ENCODE results near the gene MEX3D.

MEX3D gene

DNA sequence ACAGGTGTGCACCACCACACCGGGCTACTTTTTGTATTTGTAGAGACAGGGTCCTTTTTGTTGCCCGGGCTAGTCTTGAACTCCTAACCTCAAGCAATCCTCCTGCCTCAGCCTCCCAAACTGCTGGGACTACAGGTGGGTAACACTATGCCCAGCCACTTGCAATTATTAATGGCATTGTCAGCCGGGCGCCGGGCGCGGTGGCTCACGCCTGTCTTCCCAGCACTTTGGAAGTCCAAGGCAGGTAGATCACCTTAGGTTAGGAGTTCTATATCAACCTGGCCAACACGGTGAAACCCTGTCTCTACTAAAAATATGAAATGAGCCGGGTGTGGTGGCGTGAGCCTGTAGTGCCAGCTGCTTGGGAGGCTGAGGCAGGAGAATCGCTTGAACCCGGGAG is 2.7 kb upstream of the MEX3D start:
- H3K36me3 ChIP-seq (ENCODE audit: control insufficient read depth in 2 of 2, insufficient read depth in 2 of 2, low read length in 2 of 2) = no peaks in the 10 kb centered on the region

DNA sequence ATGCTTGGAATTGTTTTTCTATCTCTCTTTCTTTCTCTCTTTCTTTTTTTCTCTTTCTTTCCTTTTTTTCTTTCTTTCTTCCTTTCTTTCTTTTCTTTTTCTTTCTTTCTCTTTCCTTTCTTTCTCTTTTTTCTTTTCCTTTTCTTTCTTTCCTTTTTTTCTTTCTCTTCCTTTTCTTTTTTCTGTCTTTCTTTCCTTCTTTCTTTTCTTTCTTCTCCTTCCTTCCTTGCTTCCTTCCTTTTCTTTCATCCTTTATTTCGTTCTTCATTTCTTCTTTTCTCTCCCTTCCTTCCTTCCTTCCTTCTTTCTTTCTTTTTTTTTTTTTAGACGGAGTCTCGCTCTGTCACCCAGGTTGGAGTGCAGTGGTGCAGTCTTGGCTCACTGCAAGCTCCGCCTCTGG is 1.9 kb upstream of the MEX3D start:
- Histone ChIP-seq H3K36me3 (ENCODE audit: control insufficient read depth in 2 of 2, insufficient read depth in 2 of 2, low read length in 2 of 2) (no peaks in the 10 kb centered on the region), H3K4me3 (ENCODE audit: low read length in 2 of 2) (no peak overlapping the region), H3K27ac (ENCODE audit: low read length) (no peak overlapping the region), H3K4me1 (ENCODE audit: control insufficient read depth, insufficient read depth, low read length) (peaks cover 8% of the 10 kb centered on the region), H3K27me3 (ENCODE audit: control insufficient read depth in 1 of 2, insufficient read depth in 2 of 2, low read length in 2 of 2) (no peaks in the 10 kb centered on the region), H3K9me3 (ENCODE audit: control insufficient read depth in 2 of 2, low read length in 2 of 2) (no peaks in the 10 kb centered on the region), H3K9ac (ENCODE audit: low read length in 2 of 2) (no peak overlapping the region)

More for the DNA sequence above, 2.7 kb upstream of the MEX3D start:
- no peak overlapping the region for H3K4me3 ChIP-seq (ENCODE audit: low read length in 2 of 2)
- H3K4me1 ChIP-seq (ENCODE audit: control insufficient read depth, insufficient read depth, low read length) = peaks cover 8% of the 10 kb centered on the region
- no peaks in the 10 kb centered on the region for H3K9me3 ChIP-seq (ENCODE audit: control insufficient read depth in 2 of 2, low read length in 2 of 2)
- H3K27me3 ChIP-seq (ENCODE audit: control insufficient read depth in 1 of 2, insufficient read depth in 2 of 2, low read length in 2 of 2) = no peaks in the 10 kb centered on the region
- no peak overlapping the region for H3K27ac ChIP-seq (ENCODE audit: low read length)
- H3K9ac ChIP-seq (ENCODE audit: low read length in 2 of 2) = no peak overlapping the region

DNA sequence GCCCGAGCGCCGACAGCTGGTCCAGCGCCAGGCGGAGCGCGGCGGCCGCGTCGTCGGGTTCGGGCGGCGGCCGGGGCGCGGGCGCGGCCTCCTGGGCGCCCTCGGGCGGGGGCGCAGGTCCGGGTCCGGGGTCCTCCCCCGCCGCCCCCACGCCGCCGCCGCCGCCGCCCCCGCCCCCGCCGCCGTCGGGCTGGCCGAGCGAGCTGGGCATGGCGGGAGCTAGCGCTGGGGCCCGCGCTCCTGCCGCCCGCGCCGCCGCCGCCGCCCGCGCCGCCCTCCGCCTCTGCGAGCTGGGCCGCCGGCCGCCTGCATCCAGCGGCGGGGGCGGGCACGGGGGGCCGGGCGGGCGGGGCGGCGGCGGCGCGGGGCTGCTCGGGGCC is 287 bp downstream of the MEX3D start:
- Histone ChIP-seq H3K27ac (ENCODE audit: low read length) (no peak overlapping the region), H3K4me1 (ENCODE audit: control insufficient read depth, insufficient read depth, low read length) (peaks cover 8% of the 10 kb centered on the region), H3K27me3 (ENCODE audit: control insufficient read depth in 1 of 2, insufficient read depth in 2 of 2, low read length in 2 of 2) (no peaks in the 10 kb centered on the region), H3K36me3 (ENCODE audit: control insufficient read depth in 2 of 2, insufficient read depth in 2 of 2, low read length in 2 of 2) (no peaks in the 10 kb centered on the region), H3K4me3 (ENCODE audit: low read length in 2 of 2) (peak overlapping the region in 1 of 2 donors; percentile 76), H3K9me3 (ENCODE audit: control insufficient read depth in 2 of 2, low read length in 2 of 2) (no peaks in the 10 kb centered on the region), H3K9ac (ENCODE audit: low read length in 2 of 2) (no peak overlapping the region)

DNA sequence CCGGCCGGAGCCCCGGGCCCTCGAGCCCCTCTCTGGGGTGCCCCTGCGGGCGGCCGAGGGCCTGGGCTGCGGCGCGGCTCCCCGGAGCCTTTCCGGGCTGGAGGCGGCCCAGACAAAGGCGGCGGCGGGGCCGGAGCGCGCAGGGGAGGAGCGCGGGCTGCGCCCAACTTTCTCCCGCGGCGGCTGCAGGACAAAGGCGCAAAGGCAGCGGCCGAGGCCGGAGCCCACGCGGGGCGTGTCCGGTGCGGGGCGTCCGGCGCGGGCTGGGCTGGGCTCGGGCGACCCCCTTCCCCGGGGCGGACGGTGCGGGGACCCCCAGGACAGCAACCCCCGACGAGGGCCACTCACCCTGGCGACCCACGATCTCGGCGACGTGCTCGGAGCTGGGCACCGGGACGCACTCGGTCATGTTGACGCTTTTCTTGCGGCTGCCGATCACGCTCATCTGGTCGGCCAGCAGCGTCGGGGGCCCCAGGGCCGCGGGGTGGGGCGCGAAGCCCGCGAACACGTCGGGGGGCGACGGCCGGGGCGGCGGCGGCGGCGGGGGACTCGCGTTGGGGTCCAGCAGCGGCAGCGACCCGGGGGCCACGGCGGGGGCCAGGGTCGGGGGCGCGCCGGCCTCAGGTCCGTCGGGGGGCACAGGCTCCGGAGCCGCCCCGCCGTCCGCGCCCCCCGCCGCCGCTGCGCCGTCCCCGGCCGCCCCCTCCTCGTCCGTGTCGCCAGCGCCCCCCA is 843 bp downstream of the MEX3D start:
- Histone ChIP-seq H3K4me3 (ENCODE audit: low read length in 2 of 2) (peak overlapping the region; percentile 46 to 76), H3K4me1 (ENCODE audit: control insufficient read depth, insufficient read depth, low read length) (peaks cover 8% of the 10 kb centered on the region)

DNA sequence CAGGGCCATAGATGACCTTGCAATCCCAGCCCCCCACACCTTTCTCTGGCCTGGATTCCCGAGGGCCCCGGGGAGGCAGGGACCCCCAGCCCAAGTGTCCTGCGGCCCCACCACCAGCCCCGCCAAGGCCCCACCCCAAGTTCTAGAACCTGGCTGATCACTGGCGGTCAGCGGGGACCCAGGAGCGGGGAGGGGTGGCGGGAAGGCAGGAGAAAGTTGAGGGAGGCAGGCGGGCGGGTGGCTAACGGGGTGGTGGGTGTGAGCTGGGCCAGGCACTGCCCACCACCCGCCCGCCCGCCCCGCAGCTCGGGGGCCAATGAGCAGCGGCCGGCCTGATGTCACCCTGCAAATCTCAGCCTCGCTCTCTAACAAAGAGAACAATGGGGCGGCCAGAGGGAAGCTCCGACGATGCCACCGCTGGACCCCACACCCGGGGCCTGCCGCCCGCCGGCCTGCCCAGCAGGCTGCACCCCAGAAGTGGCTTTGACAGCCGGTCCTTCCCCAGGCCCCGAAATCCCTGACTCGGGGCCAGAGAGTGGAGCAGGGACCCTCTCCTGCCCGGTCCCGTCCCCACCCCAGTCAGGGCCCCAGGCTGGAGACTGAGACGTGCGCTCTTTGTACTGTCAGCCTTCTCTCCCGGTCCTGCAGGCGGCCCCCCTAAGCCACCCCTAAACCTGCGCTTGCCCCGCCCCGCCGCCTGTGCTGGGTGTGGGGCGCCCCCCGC is 1.6 kb downstream of the MEX3D start:
- Histone ChIP-seq H3K4me1 (ENCODE audit: control insufficient read depth, insufficient read depth, low read length) (peaks cover 8% of the 10 kb centered on the region), H3K27ac (ENCODE audit: low read length) (peak overlapping the region; percentile 41), H3K36me3 (ENCODE audit: control insufficient read depth in 2 of 2, insufficient read depth in 2 of 2, low read length in 2 of 2) (no peaks in the 10 kb centered on the region), H3K4me3 (ENCODE audit: low read length in 2 of 2) (peak overlapping the region; percentile 55 to 76), H3K9ac (ENCODE audit: low read length in 2 of 2) (peak overlapping the region; percentile 38 to 60), H3K27me3 (ENCODE audit: control insufficient read depth in 1 of 2, insufficient read depth in 2 of 2, low read length in 2 of 2) (no peaks in the 10 kb centered on the region), H3K9me3 (ENCODE audit: control insufficient read depth in 2 of 2, low read length in 2 of 2) (no peaks in the 10 kb centered on the region)

More for the DNA sequence above, 843 bp downstream of the MEX3D start:
- Histone ChIP-seq H3K27me3 (ENCODE audit: control insufficient read depth in 1 of 2, insufficient read depth in 2 of 2, low read length in 2 of 2) (no peaks in the 10 kb centered on the region), H3K9ac (ENCODE audit: low read length in 2 of 2) (peak overlapping the region in 1 of 2 donors; percentile 36), H3K9me3 (ENCODE audit: control insufficient read depth in 2 of 2, low read length in 2 of 2) (no peaks in the 10 kb centered on the region), H3K36me3 (ENCODE audit: control insufficient read depth in 2 of 2, insufficient read depth in 2 of 2, low read length in 2 of 2) (no peaks in the 10 kb centered on the region), H3K27ac (ENCODE audit: low read length) (peak overlapping the region; percentile 41)

DNA sequence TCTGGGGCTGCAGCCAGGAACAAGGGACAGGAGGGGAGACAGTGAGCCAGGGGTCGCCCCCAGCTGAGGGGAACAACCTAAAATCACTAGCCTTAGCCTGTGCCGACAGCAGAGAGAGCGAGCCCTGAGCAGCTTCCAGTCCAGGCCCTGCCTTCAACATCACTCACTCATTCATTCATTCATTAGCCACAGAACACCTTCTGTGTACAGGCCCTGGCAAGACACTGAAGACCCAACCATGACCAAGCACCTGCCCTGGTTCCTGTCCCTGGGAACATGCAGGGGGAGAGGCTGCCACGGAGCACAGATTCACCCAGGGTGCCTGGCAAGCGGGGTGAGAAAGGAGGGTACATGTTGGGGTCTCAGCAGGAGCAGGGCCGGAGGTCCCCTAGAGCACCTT is 4.9 kb downstream of the MEX3D start:
- H3K9ac ChIP-seq (ENCODE audit: low read length in 2 of 2) = no peak overlapping the region
- no peaks in the 10 kb centered on the region for H3K36me3 ChIP-seq (ENCODE audit: control insufficient read depth in 2 of 2, insufficient read depth in 2 of 2, low read length in 2 of 2)
- no peak overlapping the region for H3K4me3 ChIP-seq (ENCODE audit: low read length in 2 of 2)
- H3K9me3 ChIP-seq (ENCODE audit: control insufficient read depth in 2 of 2, low read length in 2 of 2) = no peaks in the 10 kb centered on the region
- H3K27me3 ChIP-seq (ENCODE audit: control insufficient read depth in 1 of 2, insufficient read depth in 2 of 2, low read length in 2 of 2) = no peaks in the 10 kb centered on the region
- H3K27ac ChIP-seq (ENCODE audit: low read length) = no peak overlapping the region
- peaks cover 3% of the 10 kb centered on the region for H3K4me1 ChIP-seq (ENCODE audit: control insufficient read depth, insufficient read depth, low read length)

DNA sequence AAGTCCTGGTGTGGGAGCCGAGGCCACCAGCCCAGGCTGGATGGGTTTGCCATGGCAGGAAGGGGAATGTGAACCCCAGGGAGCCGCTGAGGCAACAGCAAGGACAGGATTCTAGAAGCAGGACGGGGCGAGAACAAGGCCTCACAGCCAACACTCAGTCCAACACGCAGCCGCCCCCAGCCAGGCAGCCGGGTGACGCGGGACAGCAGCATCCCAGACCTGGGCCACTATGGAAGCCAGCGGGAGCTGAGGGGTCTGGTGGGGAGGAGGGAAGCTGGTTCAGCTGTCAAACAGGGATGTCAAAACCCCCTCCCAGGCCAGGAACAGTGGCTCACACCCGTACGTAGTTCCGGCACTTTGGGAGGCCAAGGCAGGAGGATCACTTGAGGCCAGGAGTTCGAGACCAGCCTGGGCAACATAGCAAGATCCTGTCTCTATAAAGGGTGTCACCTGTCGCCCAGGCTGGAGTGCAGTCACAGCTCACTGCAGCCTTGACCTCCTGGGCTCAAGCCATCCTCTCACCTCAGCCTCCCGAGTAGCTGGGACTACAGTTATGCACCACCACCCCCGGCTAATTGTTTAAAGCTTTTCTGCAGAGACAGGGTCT is 6.8 kb downstream of the MEX3D start:
- Histone ChIP-seq H3K9me3 (ENCODE audit: control insufficient read depth in 2 of 2, low read length in 2 of 2) (no peaks in the 10 kb centered on the region), H3K36me3 (ENCODE audit: control insufficient read depth in 2 of 2, insufficient read depth in 2 of 2, low read length in 2 of 2) (no peaks in the 10 kb centered on the region), H3K27me3 (ENCODE audit: control insufficient read depth in 1 of 2, insufficient read depth in 2 of 2, low read length in 2 of 2) (no peaks in the 10 kb centered on the region), H3K4me3 (ENCODE audit: low read length in 2 of 2) (no peak overlapping the region), H3K27ac (ENCODE audit: low read length) (no peak overlapping the region), H3K9ac (ENCODE audit: low read length in 2 of 2) (no peak overlapping the region), H3K4me1 (ENCODE audit: control insufficient read depth, insufficient read depth, low read length) (peaks cover 3% of the 10 kb centered on the region)

DNA sequence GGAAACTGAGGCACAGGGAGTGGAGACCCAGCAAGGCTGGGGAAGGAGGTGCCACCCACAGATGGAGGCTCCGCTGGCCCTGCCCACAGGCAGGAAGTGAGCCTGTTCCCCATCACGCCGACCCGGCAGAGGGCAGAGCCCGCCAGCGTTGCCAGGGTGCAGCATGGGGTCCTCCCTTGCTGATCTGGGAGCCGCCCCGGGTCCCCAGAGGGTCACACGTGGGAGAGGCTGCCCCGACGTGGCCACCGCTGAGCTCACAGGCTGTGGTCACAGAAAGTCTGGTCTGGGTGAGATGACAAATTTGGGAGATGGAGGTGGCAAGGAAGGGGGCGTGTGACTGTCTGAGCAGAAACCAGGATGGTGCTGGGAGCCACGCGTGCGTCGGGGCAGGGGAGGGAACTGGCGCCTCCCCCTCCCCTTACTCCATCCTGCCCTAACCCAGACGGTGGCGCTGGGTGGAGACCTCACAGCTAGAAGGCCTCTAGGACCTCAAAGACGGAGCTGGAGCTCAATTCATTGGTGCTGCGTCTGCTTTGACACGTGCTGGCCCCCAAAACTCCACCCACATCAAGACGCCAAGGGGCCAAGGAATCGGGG is 7.7 kb downstream of the MEX3D start:
- Histone ChIP-seq H3K9ac (ENCODE audit: low read length in 2 of 2) (no peak overlapping the region), H3K27ac (ENCODE audit: low read length) (no peak overlapping the region), H3K27me3 (ENCODE audit: control insufficient read depth in 1 of 2, insufficient read depth in 2 of 2, low read length in 2 of 2) (no peaks in the 10 kb centered on the region), H3K9me3 (ENCODE audit: control insufficient read depth in 2 of 2, low read length in 2 of 2) (no peaks in the 10 kb centered on the region), H3K4me1 (ENCODE audit: control insufficient read depth, insufficient read depth, low read length) (no peaks in the 10 kb centered on the region), H3K36me3 (ENCODE audit: control insufficient read depth in 2 of 2, insufficient read depth in 2 of 2, low read length in 2 of 2) (no peaks in the 10 kb centered on the region), H3K4me3 (ENCODE audit: low read length in 2 of 2) (no peak overlapping the region)

DNA sequence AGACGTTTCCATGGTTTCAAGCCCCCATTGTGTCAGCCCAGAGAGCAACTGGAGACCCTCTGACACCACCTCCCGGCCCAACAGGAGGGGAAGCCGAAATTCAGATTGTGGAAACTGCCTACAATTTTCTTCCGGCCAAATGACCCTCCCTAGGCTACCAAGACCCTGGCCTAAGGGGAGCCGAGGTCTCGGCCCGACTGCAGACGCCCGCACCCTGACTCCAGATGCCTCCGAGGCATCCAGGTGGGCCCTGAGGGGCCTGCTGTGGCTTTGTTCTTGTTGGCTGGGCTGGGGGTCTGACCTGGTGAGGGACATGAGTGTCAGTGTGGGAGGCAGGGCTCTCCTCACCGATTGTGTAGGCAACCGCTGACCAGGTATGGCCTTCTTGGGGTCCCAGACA is 9.6 kb downstream of the MEX3D start:
- Histone ChIP-seq H3K27me3 (ENCODE audit: control insufficient read depth in 1 of 2, insufficient read depth in 2 of 2, low read length in 2 of 2) (no peaks in the 10 kb centered on the region), H3K4me3 (ENCODE audit: low read length in 2 of 2) (no peak overlapping the region), H3K9ac (ENCODE audit: low read length in 2 of 2) (no peak overlapping the region), H3K27ac (ENCODE audit: low read length) (no peak overlapping the region), H3K9me3 (ENCODE audit: control insufficient read depth in 2 of 2, low read length in 2 of 2) (no peaks in the 10 kb centered on the region), H3K4me1 (ENCODE audit: control insufficient read depth, insufficient read depth, low read length) (no peaks in the 10 kb centered on the region), H3K36me3 (ENCODE audit: control insufficient read depth in 2 of 2, insufficient read depth in 2 of 2, low read length in 2 of 2) (no peaks in the 10 kb centered on the region)

DNA sequence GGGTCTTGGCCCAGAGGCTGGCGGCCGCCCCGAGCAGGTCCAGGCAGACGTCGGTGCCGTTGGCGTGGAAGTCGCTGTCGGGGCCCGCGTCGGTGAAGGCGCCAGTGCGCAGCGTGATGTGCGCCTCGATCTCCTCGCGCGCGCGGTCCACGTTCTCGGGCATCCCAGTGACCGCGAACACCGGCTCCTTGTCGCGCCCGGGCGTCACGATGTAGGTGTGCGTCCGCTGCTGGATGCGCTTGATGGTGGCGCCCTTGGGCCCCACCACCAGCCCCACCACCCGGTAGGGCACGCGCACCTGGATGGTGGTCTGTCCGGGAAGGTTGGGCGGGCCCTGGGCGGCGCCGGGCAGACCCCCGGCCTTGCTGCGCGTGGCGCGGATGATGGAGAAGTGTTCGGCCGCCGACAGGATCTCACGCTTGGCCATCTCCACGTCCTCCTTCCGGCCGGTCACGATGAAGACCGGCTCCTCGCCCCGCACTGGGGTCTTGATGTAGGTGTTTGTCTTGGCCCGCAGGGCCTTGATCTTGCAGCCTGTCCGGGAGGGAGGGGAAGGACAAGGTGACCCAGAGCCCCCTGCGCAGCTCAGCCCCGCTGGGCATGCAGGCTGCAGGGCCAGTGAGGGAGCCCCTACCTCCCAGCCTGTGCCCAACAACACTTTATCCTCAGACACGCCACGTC is 11.6 kb downstream of the MEX3D start:
- Histone ChIP-seq H3K9ac (ENCODE audit: low read length in 2 of 2) (no peak overlapping the region), H3K4me3 (ENCODE audit: low read length in 2 of 2) (no peak overlapping the region), H3K9me3 (ENCODE audit: control insufficient read depth in 2 of 2, low read length in 2 of 2) (no peaks in the 10 kb centered on the region), H3K27ac (ENCODE audit: low read length) (no peak overlapping the region), H3K36me3 (ENCODE audit: control insufficient read depth in 2 of 2, insufficient read depth in 2 of 2, low read length in 2 of 2) (no peaks in the 10 kb centered on the region), H3K27me3 (ENCODE audit: control insufficient read depth in 1 of 2, insufficient read depth in 2 of 2, low read length in 2 of 2) (no peaks in the 10 kb centered on the region), H3K4me1 (ENCODE audit: control insufficient read depth, insufficient read depth, low read length) (no peaks in the 10 kb centered on the region)
